Heart left ventricle (tissue), 16 donors: ENCODE measurements around the gene SLC4A3. TPM values are rescaled to one million over a fixed set of nuclear protein-coding genes. Genes with fewer than 3 reads are reported as not detected.

Source experiments
- ATAC-seq, 4 donors: fragments of 200-7000 bp; cut with Tn5 transposase; one replicate each; pipeline ENCODE4 v1.9.1; 2020 to 2022; ENCODE audit warnings: moderate library complexity in 4 of 4, mild to moderate bottlenecking in 3 of 4, moderate number of reproducible peaks in 1 of 4
- DNase-seq, 5 donors: peaks; one replicate each; pipeline ENCODE4 v3.0.0-alpha.2; 2020
- H3K27ac ChIP-seq, 12 donors: fragments of 200-600 bp; sonication (generic) in 4 of 12; one replicate each; pipeline versions ENCODE4 v1.5.0 to v1.8.0; 2016 to 2022; ENCODE audit warnings: mild to moderate bottlenecking in 2 of 12
- H3K27me3 ChIP-seq, 9 donors: fragments of 200-600 bp; sonication (generic) in 2 of 9; one replicate each; pipeline versions ENCODE4 v1.5.1 to v1.8.0; 2016 to 2022; ENCODE audit warnings: mild to moderate bottlenecking in 3 of 9
- H3K36me3 ChIP-seq, 9 donors: fragments of 200-600 bp; sonication (generic) in 2 of 9; one replicate each; pipeline versions ENCODE4 v1.5.0 to v1.8.0; 2018 to 2022; ENCODE audit warnings: mild to moderate bottlenecking in 2 of 9
- H3K4me1 ChIP-seq, 12 donors: fragments of 200-600 bp; sonication (generic) in 4 of 12; one replicate each; pipeline versions ENCODE4 v1.5.0 to v1.8.0; 2016 to 2022; ENCODE audit warnings: mild to moderate bottlenecking in 3 of 12
- H3K4me3 ChIP-seq, 12 donors: fragments of 200-600 bp; sonication (generic) in 4 of 12; one replicate each; pipeline versions ENCODE4 v1.5.0 to v1.8.0; 2017 to 2022; ENCODE audit warnings: mild to moderate bottlenecking in 9 of 12, moderate library complexity in 4 of 12
- H3K9me3 ChIP-seq, 12 donors: fragments of 200-600 bp; sonication (generic) in 4 of 12; one replicate each; pipeline versions ENCODE4 v1.5.0 to v1.8.0; 2016 to 2022; ENCODE audit warnings: mild to moderate bottlenecking in 1 of 12
- POLR2A ChIP-seq, 2 donors: fragments of 450-650 bp; IDR thresholded peaks; one replicate each; pipeline ENCODE4 v1.6.1; 2017; ENCODE audit warnings: antibody characterized with exemption in 2 of 2, mild to moderate bottlenecking in 2 of 2, moderate library complexity in 2 of 2
- WGBS, 4 donors: extraction: QIAGEN DNeasy Blood & Tissue Kit in 2 of 4; methylation state at CpG; one replicate each; pipeline versions ENCODE4 v1.1.5 to v1.1.7; 2013 to 2018; 5-methylcytosine and 5-hydroxymethylcytosine counted together
- intact Hi-C, 10 donors: fragments of 100-400 bp; cut with DNase I; formaldehyde crosslinking; loops; one replicate each; pipeline versions ENCODE4 v1.11.1 to v1.14.2; 2022
- polyA plus RNA-seq, 2 donors: library from polyadenylated mRNA; stranded (reverse); fragments of 200-250 nt; gene quantifications; one replicate each; pipeline ENCODE4 v1.2.3, GENCODE V29; 2013
- total RNA-seq, 9 donors: library from RNA; depleted of rRNA in 2 of 9; stranded (reverse); fragments of >200 nt in 2 of 9; fragmentation: NEBNext Ultra II Directional in 3 of 9; extraction: Animal tissue kit (Norgen Biotek cat#: 25700) in 3 of 9; gene quantifications; one replicate each; pipeline versions ENCODE4 v1.1.0 to v1.2.4, GENCODE V29; 2016 to 2023
- TF ChIP-seq, protein P1 (sequence below), 12 donors: fragments of 200-600 bp; sonication (generic) in 4 of 12; IDR thresholded peaks; one replicate each; pipeline versions ENCODE4 v1.5.0 to v1.8.0; 2018 to 2022; ENCODE audit warnings: antibody characterized with exemption in 12 of 12, mild to moderate bottlenecking in 5 of 12
- donor health status: ischemic (EF 13 %, LVEDD 7.1; RV severe dilation, severe dysfunction).
- donor health status: healthy with polysubstance abuse.
- donor health status: DM: no; HTN: yes; CAD: no.
- donor health status: DM: no; HTN: no; CAD: no.
- donor health status: ischemic (EF 25% LVEDD 6.9; RV normal size, moderate dysfunction).
- donor health status: ischemic (EF 25% LVEDD 5.7; RV mildly dilated, moderate dysfunction).
- donor health status: healthy.
- donor health status: DM: yes; HTN: yes; CAD: no.
- donor health status: ischemic (EF 35%, LVEDD 5.7; RV mildly dilated, moderate dysfunction).
- donor health status: nonischemic (EF 11% LVEDD 7.7; RV severe dilation, severe dysfunction).
- donor health status: DM: yes; HTN: yes; CAD: no.
- donor health status: PGD.
- donor health status: ischemic (EF 29% LVEDD 5.4; RV normal size, mild dysfunction).
- donor health status: nonischemic (EF 23%, LVEDD 6.1; RV moderate dilation, normal function).

SLC4A3 gene
- total and polyA plus RNA-seq, 11 donors: 236 to 507 (median 421) TPM

DNA sequence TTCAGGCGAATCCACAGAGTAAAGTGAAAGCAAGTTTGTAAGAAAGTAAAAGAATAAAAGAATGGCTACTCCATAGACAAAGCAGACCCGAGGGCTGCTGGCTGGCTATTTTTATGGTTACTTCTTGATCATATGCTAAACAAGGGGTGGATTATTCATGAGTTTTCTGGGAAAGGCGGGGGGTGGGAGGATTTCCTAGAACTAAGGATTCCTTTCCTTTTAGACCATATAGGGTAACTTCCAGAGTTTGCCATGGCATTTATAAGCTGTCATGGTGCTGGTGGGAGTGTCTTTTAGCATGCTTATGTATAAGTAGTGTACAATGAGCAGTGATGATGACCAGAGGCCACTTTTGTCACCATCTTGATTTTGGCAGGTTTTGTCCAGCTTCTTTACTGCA, 59.8 kb downstream of the SLC4A3 start:
- H3K27me3 ChIP-seq: peaks cover 0 to 12% (median 0%) of the 10 kb centered on the region in 9 donors
- intact Hi-C loops: loop anchor here in 6 of 10 donors (5.0 kb wide), 3 partner anchors 40 to 150 kb away; partner anchors contain the start of genes CHPF (in 3 of the 6) and TMEM198 (in 3 of the 6)
- ATAC-seq: no peak
- TF ChIP-seq, protein P1, sequence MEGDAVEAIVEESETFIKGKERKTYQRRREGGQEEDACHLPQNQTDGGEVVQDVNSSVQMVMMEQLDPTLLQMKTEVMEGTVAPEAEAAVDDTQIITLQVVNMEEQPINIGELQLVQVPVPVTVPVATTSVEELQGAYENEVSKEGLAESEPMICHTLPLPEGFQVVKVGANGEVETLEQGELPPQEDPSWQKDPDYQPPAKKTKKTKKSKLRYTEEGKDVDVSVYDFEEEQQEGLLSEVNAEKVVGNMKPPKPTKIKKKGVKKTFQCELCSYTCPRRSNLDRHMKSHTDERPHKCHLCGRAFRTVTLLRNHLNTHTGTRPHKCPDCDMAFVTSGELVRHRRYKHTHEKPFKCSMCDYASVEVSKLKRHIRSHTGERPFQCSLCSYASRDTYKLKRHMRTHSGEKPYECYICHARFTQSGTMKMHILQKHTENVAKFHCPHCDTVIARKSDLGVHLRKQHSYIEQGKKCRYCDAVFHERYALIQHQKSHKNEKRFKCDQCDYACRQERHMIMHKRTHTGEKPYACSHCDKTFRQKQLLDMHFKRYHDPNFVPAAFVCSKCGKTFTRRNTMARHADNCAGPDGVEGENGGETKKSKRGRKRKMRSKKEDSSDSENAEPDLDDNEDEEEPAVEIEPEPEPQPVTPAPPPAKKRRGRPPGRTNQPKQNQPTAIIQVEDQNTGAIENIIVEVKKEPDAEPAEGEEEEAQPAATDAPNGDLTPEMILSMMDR (IDR thresholded peaks at IDR 0.05): no peak
- no peak for TF ChIP-seq POLR2A (IDR thresholded peaks at IDR 0.05)
- no peaks in the 10 kb centered on the region for H3K36me3 ChIP-seq
- H3K27ac ChIP-seq: no peak overlapping the region
- H3K9me3 ChIP-seq: no peaks in the 10 kb centered on the region
- H3K4me1 ChIP-seq: peaks cover 0 to 16% (median 6%) of the 10 kb centered on the region in 12 donors
- H3K4me3 ChIP-seq: no peak overlapping the region
- 69 to 76% (median 72%) methylated on average over 3 of the region's 3 CpGs for WGBS, 4 donors
- no peak for DNase-seq

GRCh38 chr2:219687882-219688559, 60.6 kb downstream of the SLC4A3 start:
- Histone ChIP-seq H3K4me1 (peaks cover 0 to 16% (median 6%) of the 10 kb centered on the region in 12 donors), H3K9me3 (no peaks in the 10 kb centered on the region), H3K27ac (peak overlapping the region in 6 of 12 donors; percentile 33 to 80 (median 67)), H3K4me3 (no peak overlapping the region), H3K27me3 (peaks cover 0 to 12% (median 0%) of the 10 kb centered on the region in 9 donors), H3K36me3 (no peaks in the 10 kb centered on the region)
- DNase-seq: no peak
- no peak for ATAC-seq
- intact Hi-C loops: loop anchor here in 8 of 10 donors (2.0 to 5.0 kb wide), 5 partner anchors 41 to 151 kb away; partner anchors contain the start of genes CHPF (in 6 of the 8) and TMEM198 (in 3 of the 8)
- TF ChIP-seq, protein P1 (IDR thresholded peaks at IDR 0.05): no peak
- no peak for TF ChIP-seq POLR2A (IDR thresholded peaks at IDR 0.05)
- 85 to 88% (median 87%) methylated on average over 19 of the region's 19 CpGs for WGBS, 4 donors

DNA sequence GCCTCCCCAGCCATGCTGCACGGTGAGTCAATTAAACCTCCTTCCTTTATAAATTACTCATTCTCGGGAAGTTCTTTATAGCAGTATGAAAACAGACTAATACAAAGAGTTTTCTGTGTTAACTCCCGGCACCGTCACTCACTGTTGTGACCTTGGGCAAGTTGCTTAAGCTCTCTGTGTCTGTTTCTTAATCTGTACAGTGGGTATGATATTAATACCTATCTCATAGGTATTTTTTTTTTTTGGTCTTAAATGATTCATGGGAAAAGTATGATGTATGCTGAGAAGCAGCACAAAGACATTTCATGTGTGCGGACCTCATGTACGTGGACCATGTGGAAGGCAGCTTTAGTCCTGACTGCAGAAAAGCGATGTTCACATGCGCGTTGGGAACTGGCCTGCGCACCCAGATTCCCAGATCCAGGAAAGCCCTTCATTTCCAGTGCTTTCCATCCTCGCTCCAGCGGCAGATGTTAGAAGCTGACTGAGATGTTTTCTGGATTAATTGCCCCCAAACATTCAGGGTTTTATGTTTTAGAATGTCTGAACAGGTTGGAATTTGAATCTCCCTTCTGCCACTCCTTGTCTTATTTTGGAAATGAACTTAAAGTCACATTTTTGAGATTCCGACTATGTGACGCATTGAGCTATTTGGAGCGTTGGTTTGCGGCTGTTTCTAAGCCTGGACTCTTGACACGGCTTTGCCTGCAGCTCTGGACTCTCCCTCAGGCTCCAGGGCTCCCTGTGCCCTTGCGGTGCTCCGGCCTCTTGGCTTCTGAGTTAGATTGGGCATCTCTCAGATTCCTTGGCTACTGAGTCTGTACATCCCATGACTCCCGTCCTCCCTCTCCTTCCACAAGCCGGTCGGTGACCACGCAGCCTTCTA, 61.4 kb downstream of the SLC4A3 start:
- peak in 3 of 5 donors; percentile 34 to 64 (median 61) for DNase-seq

More for the DNA sequence above, 61.4 kb downstream of the SLC4A3 start:
- intact Hi-C loops: loop anchor here in 9 of 10 donors (1.0 to 5.0 kb wide), 6 partner anchors 42 to 152 kb away; partner anchors contain the start of genes CHPF (in 6 of the 9) and TMEM198 (in 3 of the 9)
- WGBS, 4 donors: 52 to 63% (median 59%) methylated on average over 23 of the region's 23 CpGs
- Histone ChIP-seq H3K4me1 (peaks cover 0 to 16% (median 6%) of the 10 kb centered on the region in 12 donors), H3K36me3 (no peaks in the 10 kb centered on the region), H3K27me3 (peaks cover 0 to 12% (median 0%) of the 10 kb centered on the region in 9 donors), H3K9me3 (no peaks in the 10 kb centered on the region), H3K4me3 (peak overlapping the region in 1 of 12 donors; percentile 19), H3K27ac (peak overlapping the region in 10 of 12 donors; percentile 19 to 80 (median 67))
- no peak for TF ChIP-seq POLR2A (IDR thresholded peaks at IDR 0.05)
- TF ChIP-seq, protein P1 (IDR thresholded peaks at IDR 0.05): no peak
- ATAC-seq: peak; percentile 72 to 82 (median 76)
